GM21447 (cell line): ENCODE data around the gene RIT1.
A peak's percentile ranks its signal among the peaks of the same experiment; 100 is the strongest.
"Not testable (repeated sequence)": the region's sequence is repeated elsewhere in the genome, so short reads cannot be mapped to it uniquely, and the experiment has no call there.

Experiments used
- ATAC-seq: cut with Tn5 transposase; IDR thresholded peaks from one replicate; pipeline ENCODE4 v1.9.1; 2021; ENCODE audit not compliant: unreplicated experiment

Gene RIT1

DNA sequence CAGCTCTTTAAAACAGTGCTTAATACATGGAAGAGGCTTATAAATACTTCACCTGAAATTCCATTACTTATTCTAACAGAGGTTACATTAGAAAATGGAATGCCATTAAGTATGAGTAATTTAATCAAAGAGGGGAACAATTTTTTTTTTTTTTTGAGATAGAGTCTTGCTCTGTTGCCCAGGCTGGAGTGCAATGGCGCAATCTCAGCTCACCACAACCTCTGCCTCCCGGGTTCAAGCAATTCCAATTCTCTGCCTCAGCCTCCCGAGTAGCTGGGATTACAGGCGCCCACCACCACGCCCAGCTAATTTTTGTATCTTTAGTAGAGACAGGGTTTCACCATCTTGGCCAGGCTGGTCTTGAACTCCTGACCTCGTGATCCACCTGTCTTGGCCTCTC lies 15.5 kb downstream of the RIT1 start:
- not testable (repeated sequence) for ATAC-seq

DNA sequence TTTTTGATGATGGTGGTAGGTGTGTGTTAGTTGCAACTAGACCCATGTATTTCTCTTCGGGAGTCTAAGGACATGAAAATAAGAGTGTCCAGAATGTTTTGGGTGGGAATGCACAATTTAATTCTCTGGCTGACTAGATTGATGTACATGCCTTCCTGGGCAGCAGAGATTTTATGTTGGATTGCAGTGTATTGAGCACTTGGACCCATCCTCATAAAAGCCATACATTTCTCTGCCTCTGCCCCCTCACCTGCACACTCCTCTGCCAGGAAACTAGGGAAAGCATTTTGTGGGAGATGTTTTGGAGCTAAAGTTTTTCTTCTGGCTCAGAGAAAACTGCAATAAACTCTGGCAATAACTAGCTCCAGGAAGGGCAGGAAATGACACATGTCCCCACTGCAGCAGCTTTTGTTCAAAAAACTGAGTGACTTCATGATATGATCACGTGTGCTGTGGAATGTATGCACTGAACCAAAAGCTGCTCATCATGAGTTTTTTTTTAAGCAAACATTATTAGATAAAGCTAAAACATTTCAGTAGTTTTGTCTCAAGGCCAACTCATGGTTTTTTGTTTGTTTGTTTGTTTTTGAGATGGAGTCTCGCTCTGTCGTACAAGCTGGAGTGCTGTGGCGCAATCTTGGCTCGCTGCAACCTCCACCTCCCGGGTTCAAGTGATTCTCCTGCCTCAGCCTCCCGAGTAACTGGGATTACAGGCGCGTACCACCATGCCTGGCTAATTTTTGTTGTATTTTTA lies 17.6 kb downstream of the RIT1 start:
- ATAC-seq, result no peak

GRCh38 chr1:155892796-155893195 lies 18.4 kb downstream of the RIT1 start:
- ATAC-seq, result no peak

DNA sequence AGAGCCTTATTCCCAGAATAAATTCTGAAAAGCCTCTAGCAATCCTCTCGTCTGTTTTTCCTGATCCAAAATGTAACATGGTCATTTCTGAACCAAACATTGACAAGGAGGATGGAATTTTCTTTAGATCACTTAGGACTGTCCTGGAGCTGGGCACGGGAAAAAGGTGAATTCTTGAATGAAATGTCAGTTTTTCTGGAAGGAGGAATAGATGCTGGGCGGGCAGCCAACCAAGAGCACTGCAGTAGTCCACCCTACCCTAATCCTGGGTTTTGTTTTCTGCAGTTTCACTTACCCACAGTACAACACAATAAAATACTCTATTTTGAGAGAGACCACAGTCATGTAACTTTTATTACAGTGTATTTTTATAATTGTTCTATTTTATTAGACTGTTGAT lies 20.9 kb downstream of the RIT1 start:
- no peak for ATAC-seq

GRCh38 chr1:155889566-155889965 lies 21.6 kb downstream of the RIT1 start:
- ATAC-seq, result no peak

GRCh38 chr1:155888481-155888880 lies 22.7 kb downstream of the RIT1 start:
- no peak for ATAC-seq

- no peak for ATAC-seq
Measured at GRCh38 chr1:155884982-155885381, 26.2 kb downstream of the RIT1 start.

DNA sequence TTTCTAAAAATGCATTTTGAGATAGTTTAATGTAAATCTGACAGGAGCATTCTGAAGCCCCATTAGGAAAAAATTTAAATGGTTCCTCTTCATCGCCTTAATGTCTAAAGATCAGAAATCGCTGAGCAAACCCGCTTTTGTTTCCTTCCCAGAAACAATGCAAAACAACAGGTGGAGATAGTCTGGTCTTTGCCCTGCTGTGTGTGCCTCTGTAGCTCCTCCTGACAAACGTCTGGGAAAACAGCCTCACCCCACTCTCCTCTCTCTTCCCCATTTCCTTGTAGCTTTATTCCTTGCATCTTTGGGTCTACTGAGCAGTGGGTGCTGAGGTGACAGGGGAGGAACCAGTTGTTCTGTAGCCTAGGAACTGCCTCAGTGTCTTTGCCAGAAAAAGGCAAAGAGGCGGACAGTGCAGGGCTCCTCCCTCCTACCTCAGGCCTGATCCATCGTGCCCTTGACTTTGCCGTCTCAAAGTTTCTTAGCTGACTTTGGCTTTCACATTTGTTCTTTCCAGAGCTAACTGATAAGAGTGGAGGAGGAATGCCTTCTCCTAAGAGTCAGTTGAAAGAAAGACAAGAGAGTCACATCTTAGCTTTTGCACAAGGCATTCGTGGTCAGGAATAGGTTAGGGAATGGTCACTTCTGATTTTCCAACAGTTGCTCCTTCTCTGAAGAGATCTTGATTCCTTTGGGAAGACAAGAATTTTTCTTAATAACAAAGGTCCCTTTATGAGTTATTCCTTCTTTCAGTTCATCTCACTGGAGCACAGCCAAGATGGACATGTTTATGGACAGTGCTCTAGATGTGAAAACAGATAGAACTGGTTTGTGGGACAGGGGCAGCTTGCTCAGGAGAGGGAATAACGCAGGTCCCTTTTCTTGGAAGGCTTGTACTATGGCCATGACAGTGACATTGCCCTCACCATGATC lies 26.9 kb downstream of the RIT1 start:
- ATAC-seq, result no peak

GRCh38 chr1:155882766-155883165 lies 28.4 kb downstream of the RIT1 start:
- ATAC-seq, result no peak

DNA sequence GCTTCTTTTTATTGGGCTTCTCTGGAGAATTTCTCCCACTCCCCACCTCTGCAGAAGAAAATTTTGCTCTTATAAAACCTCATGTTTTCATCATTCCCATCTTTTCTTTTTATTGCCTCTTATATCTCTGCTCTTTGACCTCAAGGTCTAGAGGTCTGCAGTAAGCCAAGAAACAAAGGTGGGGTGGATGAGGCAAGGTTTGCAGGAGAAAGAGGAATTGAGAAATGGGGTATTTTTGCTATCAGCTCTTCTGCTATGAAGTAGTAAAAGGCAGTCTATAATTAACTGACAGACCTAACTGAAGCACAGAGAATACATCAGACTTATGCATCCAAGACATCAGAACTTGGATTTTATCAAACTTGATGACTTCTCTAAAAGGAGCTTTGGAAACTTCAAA lies 28.9 kb downstream of the RIT1 start:
- peak; percentile 60 for ATAC-seq

DNA sequence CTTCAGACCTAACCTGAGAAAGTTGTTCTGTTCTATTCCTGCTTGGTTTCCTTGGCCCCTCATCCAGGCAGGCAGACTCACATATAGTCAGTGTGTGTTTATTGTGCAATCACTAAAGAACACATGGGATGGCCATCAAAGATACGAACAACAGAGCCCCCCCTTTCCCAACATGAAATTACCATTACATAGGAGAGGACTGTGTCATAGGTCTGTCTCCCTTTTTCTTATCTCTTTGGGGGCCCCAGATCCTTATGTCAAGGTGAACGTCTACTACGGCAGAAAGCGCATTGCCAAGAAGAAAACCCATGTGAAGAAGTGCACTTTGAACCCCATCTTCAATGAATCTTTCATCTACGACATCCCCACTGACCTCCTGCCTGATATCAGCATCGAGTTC lies 30.2 kb downstream of the RIT1 start:
- ATAC-seq, result no peak

GRCh38 chr1:155880251-155880650 lies 30.9 kb downstream of the RIT1 start:
- no peak for ATAC-seq

- no peak for ATAC-seq
Measured at GRCh38 chr1:155877945-155878344, 33.2 kb downstream of the RIT1 start.

GRCh38 chr1:155873860-155874259 lies 37.3 kb downstream of the RIT1 start:
- no peak for ATAC-seq

GRCh38 chr1:155872527-155872926 lies 38.6 kb downstream of the RIT1 start:
- no peak for ATAC-seq

DNA sequence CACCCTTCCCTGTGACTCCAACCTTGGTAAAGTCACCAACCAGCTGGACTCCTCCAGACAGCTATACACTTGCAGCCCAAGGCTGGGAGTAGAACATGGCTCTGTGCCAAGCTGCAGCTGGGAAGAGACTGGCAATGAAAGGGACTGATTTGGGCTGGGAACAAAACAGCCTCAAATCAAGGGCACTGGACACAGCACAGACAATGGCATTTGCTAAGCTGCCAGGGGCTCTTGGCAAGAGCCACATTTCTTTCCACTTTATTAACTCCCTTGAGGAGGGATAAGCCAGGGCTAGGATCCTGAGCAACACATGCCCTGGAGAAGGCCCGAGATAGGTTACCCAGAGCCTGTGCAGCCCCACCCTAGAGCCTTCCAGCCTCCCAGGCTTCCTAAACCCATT lies 39.8 kb downstream of the RIT1 start:
- no peak for ATAC-seq

DNA sequence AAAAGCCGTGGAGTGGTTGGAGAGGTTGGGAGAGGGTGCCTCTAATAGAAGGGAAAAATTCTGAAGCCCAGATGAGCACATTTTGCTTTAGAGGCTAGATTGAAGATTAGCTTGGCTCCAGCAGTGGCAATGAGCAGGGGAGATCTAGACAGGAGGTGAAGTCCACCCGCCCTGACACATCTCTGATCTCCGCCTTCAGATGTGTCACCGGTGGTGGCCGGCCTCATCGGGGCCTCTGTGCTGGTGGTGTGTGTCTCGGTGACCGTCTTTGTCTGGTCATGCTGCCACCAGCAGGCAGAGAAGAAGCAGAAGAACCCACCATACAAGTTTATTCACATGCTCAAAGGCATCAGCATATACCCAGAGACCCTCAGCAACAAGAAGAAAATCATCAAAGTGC lies 43.4 kb downstream of the RIT1 start:
- ATAC-seq, result no peak

- no peak for ATAC-seq
Measured at GRCh38 chr1:155864393-155864792, 46.8 kb downstream of the RIT1 start.

DNA sequence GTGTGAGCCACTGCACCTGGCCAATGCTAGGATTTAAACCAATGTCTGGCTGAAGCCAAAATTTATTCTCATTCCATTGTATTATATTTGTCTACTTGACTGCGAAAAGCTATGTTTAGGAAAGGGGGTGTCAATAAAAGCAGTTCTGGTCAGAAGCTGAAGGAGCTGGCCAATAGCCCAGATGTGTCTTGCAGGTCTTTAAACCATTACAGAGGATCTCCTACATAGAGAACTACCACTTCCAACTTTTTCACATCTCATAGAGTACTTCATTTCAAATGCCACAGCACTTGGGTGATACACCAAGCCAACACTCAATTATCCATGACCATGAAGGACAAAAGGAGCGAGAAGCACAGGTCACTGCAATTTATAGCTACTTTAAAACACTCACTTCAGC lies 49.3 kb downstream of the RIT1 start:
- no peak for ATAC-seq

DNA sequence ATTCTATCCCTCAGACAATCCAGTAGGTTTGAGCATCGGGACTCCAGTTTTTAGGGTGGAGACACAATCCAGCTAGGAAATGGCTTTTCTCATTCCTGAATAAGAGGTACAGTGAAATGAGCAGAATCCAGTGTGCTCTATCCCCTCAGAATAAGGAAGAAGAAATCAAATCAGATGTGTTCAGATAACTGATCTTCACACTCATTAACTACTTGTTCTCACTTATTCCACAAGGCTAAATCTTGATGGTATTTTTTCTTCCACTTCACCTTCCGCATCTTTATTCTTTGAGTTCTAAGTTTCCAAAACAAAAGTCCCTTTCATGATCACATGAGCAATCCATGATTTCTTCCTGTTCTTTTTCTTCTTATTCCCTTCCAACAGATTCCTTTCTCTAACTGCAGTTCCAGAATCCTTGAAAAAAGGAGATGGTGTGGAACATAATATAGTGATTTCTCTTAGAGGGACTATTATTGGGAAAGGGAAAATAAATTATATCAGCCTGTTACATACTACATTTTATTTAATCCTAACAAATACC lies 50.1 kb downstream of the RIT1 start:
- no peak for ATAC-seq

DNA sequence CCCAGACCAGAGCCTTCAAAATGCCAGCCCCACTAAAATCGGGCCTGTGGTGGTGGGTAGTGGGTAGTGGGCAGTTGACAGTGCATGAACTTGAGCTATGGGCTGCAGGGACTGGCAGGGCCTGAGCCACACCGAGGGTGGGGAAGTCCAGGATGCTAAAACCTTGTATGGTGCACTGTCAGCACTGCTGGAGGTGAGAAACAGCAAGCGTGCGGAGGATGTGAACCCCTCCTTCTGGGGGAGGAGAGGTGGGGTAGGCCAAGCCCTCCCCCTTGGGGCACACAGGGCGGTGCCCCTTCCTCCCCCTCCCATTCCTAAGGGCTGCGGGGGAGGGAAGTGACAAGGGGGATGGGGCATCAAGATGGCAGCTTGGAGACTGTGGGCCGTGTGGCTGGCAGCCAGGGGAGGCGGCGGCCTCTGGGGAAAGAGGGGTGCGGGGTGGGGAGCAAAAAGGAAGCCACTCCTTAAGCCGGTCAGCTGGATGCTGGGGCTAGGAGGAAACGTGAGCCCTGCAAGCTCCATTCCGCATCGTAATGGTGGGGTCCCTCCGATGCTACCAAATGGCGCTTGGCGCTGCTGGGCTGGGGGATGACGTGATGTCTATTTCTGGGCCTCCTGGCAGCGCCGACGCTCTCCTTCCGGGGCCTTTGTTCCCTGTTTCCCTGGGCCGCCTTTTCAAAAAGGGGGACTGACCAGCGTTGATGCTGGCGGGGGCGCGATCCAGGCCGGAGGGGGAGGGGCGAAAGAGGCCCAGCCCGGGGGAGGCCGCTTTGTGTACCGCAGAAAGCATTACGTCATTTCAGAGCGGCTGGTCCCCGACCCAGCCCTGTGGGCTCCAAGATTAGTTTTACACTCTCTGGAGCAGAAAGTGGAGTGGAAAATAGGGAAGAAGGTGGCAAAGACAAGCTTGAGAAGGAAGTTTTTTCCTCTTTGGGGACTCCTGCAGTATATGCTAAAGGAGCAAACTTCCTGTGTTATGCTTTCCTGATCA lies 51.0 kb downstream of the RIT1 start:
- ATAC-seq, result no peak
